ENCODE measurements around the gene NUDT12.

The NUDT12 gene

GRCh38 chr5:103562453-103563157 is at the start of gene NUDT12:
NUDT12 (minus strand) TSS chr5:103562789; CDS start chr5:103560248, 2,541 bp downstream.
- peak; percentile 68 to 87 for DNase-seq

- no peak for DNase-seq
Observed at GRCh38 chr5:103607346-103607745, 44.8 kb upstream of the NUDT12 start.

GRCh38 chr5:103605277-103605676 is 42.7 kb upstream of the NUDT12 start:
- DNase-seq: no peak

- no peak for DNase-seq
Observed at GRCh38 chr5:103602438-103602837, 39.8 kb upstream of the NUDT12 start.

GRCh38 chr5:103601314-103601713 is 38.7 kb upstream of the NUDT12 start:
- no peak for DNase-seq

GRCh38 chr5:103600086-103600485 is 37.5 kb upstream of the NUDT12 start:
- no peak for DNase-seq

GRCh38 chr5:103598997-103599566 is 36.5 kb upstream of the NUDT12 start:
- no peak for DNase-seq

GRCh38 chr5:103590221-103590620 is 27.6 kb upstream of the NUDT12 start:
- no peak for DNase-seq

GRCh38 chr5:103589776-103590175 is 27.2 kb upstream of the NUDT12 start:
- DNase-seq: no peak

- DNase-seq: no peak
Observed at GRCh38 chr5:103589357-103589756, 26.8 kb upstream of the NUDT12 start.

- peak in 1 of 2 experiments; percentile 42 for DNase-seq
Observed at GRCh38 chr5:103587185-103587748, 24.7 kb upstream of the NUDT12 start.

- peak in 1 of 2 experiments; percentile 55 for DNase-seq
Observed at GRCh38 chr5:103582364-103582763, 19.8 kb upstream of the NUDT12 start.

GRCh38 chr5:103573411-103573810 is 10.8 kb upstream of the NUDT12 start:
- no peak for DNase-seq

- DNase-seq: no peak
Observed at GRCh38 chr5:103572454-103572853, 9.9 kb upstream of the NUDT12 start.

- no peak for DNase-seq
Observed at GRCh38 chr5:103571730-103572129, 9.1 kb upstream of the NUDT12 start.

- DNase-seq: no peak
Observed at GRCh38 chr5:103569313-103570060, 6.9 kb upstream of the NUDT12 start.

- DNase-seq: no peak
Observed at GRCh38 chr5:103565719-103566118, 3.1 kb upstream of the NUDT12 start.

- no peak for DNase-seq
Observed at GRCh38 chr5:103561685-103562452, 720 bp downstream of the NUDT12 start.

GRCh38 chr5:103560826-103561225 is 1.8 kb downstream of the NUDT12 start:
- no peak for DNase-seq

GRCh38 chr5:103546858-103547257 is 15.7 kb downstream of the NUDT12 start:
- DNase-seq: no peak

- no peak for DNase-seq
Observed at GRCh38 chr5:103542441-103542840, 20.1 kb downstream of the NUDT12 start.

- no peak for DNase-seq
Observed at GRCh38 chr5:103541569-103541968, 21.0 kb downstream of the NUDT12 start.

- DNase-seq: no peak
Observed at GRCh38 chr5:103541114-103541513, 21.5 kb downstream of the NUDT12 start.
